ENCODE data around the gene TUBB2A.
"Not testable (repeated sequence)": the region's sequence is repeated elsewhere in the genome, so short reads cannot be mapped to it uniquely, and the experiment has no call there.

DNA sequence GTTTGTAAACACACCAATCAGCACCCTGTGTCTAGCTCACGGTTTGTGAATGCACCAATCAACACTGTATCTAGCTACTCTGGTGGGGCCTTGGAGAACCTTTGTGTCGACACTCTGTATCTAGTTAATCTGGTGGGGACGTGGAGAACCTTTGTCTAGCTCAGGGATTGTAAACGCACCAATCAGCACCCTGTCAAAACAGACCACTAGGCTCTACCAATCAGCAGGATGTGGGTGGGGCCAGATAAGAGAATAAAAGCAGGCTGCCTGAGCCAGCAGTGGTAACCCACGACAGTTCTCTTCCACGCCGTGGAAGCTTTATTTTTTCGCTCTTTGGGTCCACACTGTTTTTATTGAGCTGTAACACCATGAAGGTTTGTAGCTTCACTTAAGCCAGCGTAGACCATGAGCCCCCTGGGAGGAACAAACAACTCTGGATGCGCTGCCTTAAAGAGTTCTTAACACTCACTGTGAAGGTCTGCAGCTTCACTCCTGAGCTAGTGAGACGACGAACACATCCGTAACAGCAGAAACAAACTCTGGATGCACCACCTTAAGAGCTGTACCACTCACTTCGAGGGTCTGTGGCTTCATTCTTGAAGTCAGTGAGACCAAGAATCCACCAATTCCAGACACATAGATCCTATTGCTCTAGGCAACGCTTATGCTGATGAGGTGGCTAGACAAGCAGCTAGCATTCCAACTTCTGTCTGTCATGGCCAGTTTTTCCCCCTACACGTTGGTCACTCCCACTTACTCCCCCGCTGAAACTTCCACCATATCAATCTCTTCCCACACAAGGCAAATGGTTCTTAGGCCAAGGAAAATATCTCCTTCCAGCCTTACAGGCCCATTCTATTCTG, 14.2 kb upstream of the TUBB2A start:
- TF ChIP-seq, protein P1, sequence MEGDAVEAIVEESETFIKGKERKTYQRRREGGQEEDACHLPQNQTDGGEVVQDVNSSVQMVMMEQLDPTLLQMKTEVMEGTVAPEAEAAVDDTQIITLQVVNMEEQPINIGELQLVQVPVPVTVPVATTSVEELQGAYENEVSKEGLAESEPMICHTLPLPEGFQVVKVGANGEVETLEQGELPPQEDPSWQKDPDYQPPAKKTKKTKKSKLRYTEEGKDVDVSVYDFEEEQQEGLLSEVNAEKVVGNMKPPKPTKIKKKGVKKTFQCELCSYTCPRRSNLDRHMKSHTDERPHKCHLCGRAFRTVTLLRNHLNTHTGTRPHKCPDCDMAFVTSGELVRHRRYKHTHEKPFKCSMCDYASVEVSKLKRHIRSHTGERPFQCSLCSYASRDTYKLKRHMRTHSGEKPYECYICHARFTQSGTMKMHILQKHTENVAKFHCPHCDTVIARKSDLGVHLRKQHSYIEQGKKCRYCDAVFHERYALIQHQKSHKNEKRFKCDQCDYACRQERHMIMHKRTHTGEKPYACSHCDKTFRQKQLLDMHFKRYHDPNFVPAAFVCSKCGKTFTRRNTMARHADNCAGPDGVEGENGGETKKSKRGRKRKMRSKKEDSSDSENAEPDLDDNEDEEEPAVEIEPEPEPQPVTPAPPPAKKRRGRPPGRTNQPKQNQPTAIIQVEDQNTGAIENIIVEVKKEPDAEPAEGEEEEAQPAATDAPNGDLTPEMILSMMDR (IDR thresholded peaks at IDR 0.05), result not testable (repeated sequence)
- not testable (repeated sequence) for TF ChIP-seq EP300 (IDR thresholded peaks at IDR 0.05); POLR2AphosphoS5 (IDR thresholded peaks at IDR 0.05); POLR2A (IDR thresholded peaks at IDR 0.05; ENCODE audit: low read depth)
